ENCODE measurements around the gene TUBGCP2.

The TUBGCP2 gene

GRCh38 chr10:133356549-133357284 lies 48.0 kb upstream of the TUBGCP2 start (continued):
- TF ChIP-seq ZNF37A (tag by site-specific recombination; IDR thresholded peaks at IDR 0.05) (no peak), ZNF350 (tag by site-specific recombination; IDR thresholded peaks at IDR 0.05) (no peak), ZNF155 (tag by site-specific recombination; IDR thresholded peaks at IDR 0.05) (no peak), YY1 (tag by site-specific recombination; IDR thresholded peaks at IDR 0.05) (no peak), ZNF600 (tag by site-specific recombination; IDR thresholded peaks at IDR 0.05) (no peak), ZNF623 (tag by site-specific recombination; IDR thresholded peaks at IDR 0.05) (no peak), ZNF280D (tag by site-specific recombination; IDR thresholded peaks at IDR 0.05) (no peak), ZNF18 (tag by site-specific recombination; IDR thresholded peaks at IDR 0.05) (no peak), ZNF24 (tag by site-specific recombination; IDR thresholded peaks at IDR 0.05) (no peak), ZSCAN23 (tag by site-specific recombination; IDR thresholded peaks at IDR 0.05) (no peak), ZNF280C (tag by site-specific recombination; IDR thresholded peaks at IDR 0.05) (no peak)

- H3K9me3 ChIP-seq (ENCODE audit: control insufficient read depth, insufficient read depth, low read depth, low read length): no peaks in the 10 kb centered on the region
- no peak overlapping the region for H3K4me3 ChIP-seq (ENCODE audit: low read depth, low read length)
- ChIA-PET POLR2A (interaction anchor here (2.0 kb wide), 1 partner anchor 32 kb away, joined by 4 read pairs; no protein-coding TSS in a partner anchor), CTCF (interaction anchor here (0.6 to 1.2 kb wide), 2 partner anchors 16 to 27 kb away, joined by 3 read pairs; no protein-coding TSS in a partner anchor)
- peaks cover 4% of the 10 kb centered on the region; the same call in 1 of the 2 replicates for H3K4me1 ChIP-seq (ENCODE audit: control insufficient read depth, insufficient read depth, low read length)
- H3K36me3 ChIP-seq (ENCODE audit: control insufficient read depth in 2 of 2, insufficient read depth in 1 of 2, low read length in 2 of 2): no peaks in the 10 kb centered on the region
- peak; percentile 34; the same call in 1 of the 2 replicates for TF ChIP-seq GLIS2 (tag by site-specific recombination; IDR thresholded peaks at IDR 0.05)
- TF ChIP-seq ZNF19 (tag by site-specific recombination; IDR thresholded peaks at IDR 0.05; ENCODE audit: low read depth): no peak
- no peak for TF ChIP-seq BCL6B (tag by site-specific recombination; IDR thresholded peaks at IDR 0.05)
- TF ChIP-seq ZNF623 (tag by site-specific recombination; IDR thresholded peaks at IDR 0.05): no peak
- no peak for TF ChIP-seq ZNF544 (tag by site-specific recombination; IDR thresholded peaks at IDR 0.05)
- TF ChIP-seq ZNF398 (tag by site-specific recombination; IDR thresholded peaks at IDR 0.05): no peak
- H3K27ac ChIP-seq (ENCODE audit: extremely low read depth, low read depth, low read length): no peak overlapping the region
Observed at GRCh38 chr10:133355991-133356390, 47.3 kb upstream of the TUBGCP2 start.

Data from HEK293 (cell line).